ENCODE data around the gene LGALS9C.
"Not testable (repeated sequence)": the region's sequence is repeated elsewhere in the genome, so short reads cannot be mapped to it uniquely, and the experiment has no call there.

GRCh38 chr17:18494250-18494768, 17.7 kb downstream of the LGALS9C start:
- TF ChIP-seq, protein P1, sequence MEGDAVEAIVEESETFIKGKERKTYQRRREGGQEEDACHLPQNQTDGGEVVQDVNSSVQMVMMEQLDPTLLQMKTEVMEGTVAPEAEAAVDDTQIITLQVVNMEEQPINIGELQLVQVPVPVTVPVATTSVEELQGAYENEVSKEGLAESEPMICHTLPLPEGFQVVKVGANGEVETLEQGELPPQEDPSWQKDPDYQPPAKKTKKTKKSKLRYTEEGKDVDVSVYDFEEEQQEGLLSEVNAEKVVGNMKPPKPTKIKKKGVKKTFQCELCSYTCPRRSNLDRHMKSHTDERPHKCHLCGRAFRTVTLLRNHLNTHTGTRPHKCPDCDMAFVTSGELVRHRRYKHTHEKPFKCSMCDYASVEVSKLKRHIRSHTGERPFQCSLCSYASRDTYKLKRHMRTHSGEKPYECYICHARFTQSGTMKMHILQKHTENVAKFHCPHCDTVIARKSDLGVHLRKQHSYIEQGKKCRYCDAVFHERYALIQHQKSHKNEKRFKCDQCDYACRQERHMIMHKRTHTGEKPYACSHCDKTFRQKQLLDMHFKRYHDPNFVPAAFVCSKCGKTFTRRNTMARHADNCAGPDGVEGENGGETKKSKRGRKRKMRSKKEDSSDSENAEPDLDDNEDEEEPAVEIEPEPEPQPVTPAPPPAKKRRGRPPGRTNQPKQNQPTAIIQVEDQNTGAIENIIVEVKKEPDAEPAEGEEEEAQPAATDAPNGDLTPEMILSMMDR (optimal IDR thresholded peaks at IDR 0.05 in 1 of 3, IDR thresholded peaks at IDR 0.05 in 1 of 3, conservative IDR thresholded peaks at IDR 0.05 in 1 of 3; ENCODE audit: extremely low read depth in 1 of 3, insufficient read depth in 2 of 3, low read length in 3 of 3): not testable (repeated sequence)
- not testable (repeated sequence) for TF ChIP-seq EZH2 (IDR thresholded peaks at IDR 0.05; ENCODE audit: low read length)
